Stomach (tissue), 4 donors: Measurements from ENCODE around the gene GALNT18.

Source experiments
- EP300 ChIP-seq: sonication (generic); formaldehyde crosslinking; IDR thresholded peaks from one replicate; pipeline ENCODE4 v1.6.1; 2017; ENCODE audit warnings: antibody characterized with exemption
- POLR2A ChIP-seq, 4 donors: fragments of 450-650 bp; IDR thresholded peaks; one replicate each; pipeline ENCODE4 v1.6.1; 2016; ENCODE audit warnings: antibody characterized with exemption in 4 of 4, control low read depth in 2 of 4, mild to moderate bottlenecking in 1 of 4, moderate library complexity in 1 of 4
- POLR2AphosphoS5 ChIP-seq, 3 donors: sonication (generic); formaldehyde crosslinking; IDR thresholded peaks; one replicate each; pipeline ENCODE4 v1.6.1; 2016; ENCODE audit warnings: antibody characterized with exemption in 3 of 3
- TF ChIP-seq, protein P1 (sequence below), 7 experiments: fragments of 450-650 bp in 4 of 7; fragments of 200-600 bp in 3 of 7; sonication (generic) in 3 of 7; IDR thresholded peaks; one replicate each; pipeline ENCODE4 v1.5.1; 2016 to 2019; ENCODE audit warnings: antibody characterized with exemption in 7 of 7, control low read depth in 2 of 7, mild to moderate bottlenecking in 1 of 7

DNA sequence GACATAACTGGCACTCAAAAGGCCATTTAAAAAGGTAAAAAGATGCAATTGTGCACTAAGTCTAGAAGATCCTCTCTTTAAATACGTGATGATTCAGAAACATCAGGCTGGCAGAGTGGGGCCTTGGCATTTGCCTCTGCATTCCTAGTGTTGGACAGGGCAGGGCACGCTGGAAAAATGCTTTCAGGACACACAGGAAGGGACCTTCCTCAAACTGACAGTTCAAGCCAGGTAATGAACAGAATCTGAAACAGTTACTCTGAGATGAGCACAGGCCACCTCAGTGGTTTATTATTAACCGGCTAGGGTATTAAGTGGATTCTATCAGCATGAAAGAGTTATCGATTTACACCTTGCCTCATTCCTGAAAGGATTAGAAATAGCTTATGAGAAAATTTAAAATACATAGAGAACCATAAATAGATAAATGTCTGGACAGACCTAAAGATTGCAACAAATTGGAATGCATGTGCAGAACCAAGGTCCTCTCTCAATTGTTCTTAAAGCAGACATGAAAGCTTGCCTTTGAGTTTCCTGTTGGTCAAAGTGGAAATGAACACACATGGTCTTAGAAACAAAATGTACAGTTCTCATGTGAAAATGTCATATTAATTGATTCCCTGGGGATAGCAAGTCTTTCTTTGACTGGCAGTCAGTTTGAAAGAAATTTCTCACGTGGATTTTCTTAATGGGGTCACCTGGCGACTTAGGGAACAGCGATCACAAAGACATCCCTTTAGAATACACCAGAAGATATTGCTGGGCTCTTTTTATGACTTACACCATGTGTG lies 247.3 kb downstream of the GALNT18 start:
- TF ChIP-seq, protein P1, sequence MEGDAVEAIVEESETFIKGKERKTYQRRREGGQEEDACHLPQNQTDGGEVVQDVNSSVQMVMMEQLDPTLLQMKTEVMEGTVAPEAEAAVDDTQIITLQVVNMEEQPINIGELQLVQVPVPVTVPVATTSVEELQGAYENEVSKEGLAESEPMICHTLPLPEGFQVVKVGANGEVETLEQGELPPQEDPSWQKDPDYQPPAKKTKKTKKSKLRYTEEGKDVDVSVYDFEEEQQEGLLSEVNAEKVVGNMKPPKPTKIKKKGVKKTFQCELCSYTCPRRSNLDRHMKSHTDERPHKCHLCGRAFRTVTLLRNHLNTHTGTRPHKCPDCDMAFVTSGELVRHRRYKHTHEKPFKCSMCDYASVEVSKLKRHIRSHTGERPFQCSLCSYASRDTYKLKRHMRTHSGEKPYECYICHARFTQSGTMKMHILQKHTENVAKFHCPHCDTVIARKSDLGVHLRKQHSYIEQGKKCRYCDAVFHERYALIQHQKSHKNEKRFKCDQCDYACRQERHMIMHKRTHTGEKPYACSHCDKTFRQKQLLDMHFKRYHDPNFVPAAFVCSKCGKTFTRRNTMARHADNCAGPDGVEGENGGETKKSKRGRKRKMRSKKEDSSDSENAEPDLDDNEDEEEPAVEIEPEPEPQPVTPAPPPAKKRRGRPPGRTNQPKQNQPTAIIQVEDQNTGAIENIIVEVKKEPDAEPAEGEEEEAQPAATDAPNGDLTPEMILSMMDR (IDR thresholded peaks at IDR 0.05), result no peak
- TF ChIP-seq POLR2A (IDR thresholded peaks at IDR 0.05), result no peak
- no peak for TF ChIP-seq POLR2AphosphoS5 (IDR thresholded peaks at IDR 0.05)
- no peak for TF ChIP-seq EP300
